HG02642 (cell line): Measurements from ENCODE around the gene IL6R.
"Not testable (repeated sequence)": the region's sequence is repeated elsewhere in the genome, so short reads cannot be mapped to it uniquely, and the experiment has no call there.

ENCODE experiments used
- ATAC-seq: cut with Tn5 transposase; IDR thresholded peaks from one replicate; pipeline ENCODE4 v1.9.1; 2021; ENCODE audit warnings: mild to moderate bottlenecking; ENCODE audit not compliant: unreplicated experiment, poor library complexity

Gene IL6R

GRCh38 chr1:154404984-154405746, at the start of gene IL6R:
Gene IL6R (plus strand): TSS chr1:154405343. CDS start chr1:154405630, 287 bp downstream.
- peak; percentile 37 for ATAC-seq

- ATAC-seq: no peak
Observed at GRCh38 chr1:154358519-154358918, 46.6 kb upstream of the IL6R start.

GRCh38 chr1:154360288-154360687, 44.9 kb upstream of the IL6R start:
- no peak for ATAC-seq

- not testable (repeated sequence) for ATAC-seq
Observed at GRCh38 chr1:154360881-154361280, 44.3 kb upstream of the IL6R start.

- ATAC-seq: no peak
Observed at GRCh38 chr1:154361357-154361756, 43.8 kb upstream of the IL6R start.

GRCh38 chr1:154371436-154371835, 33.7 kb upstream of the IL6R start:
- no peak for ATAC-seq

GRCh38 chr1:154373777-154374357, 31.3 kb upstream of the IL6R start:
- not testable (repeated sequence) for ATAC-seq

- ATAC-seq: no peak
Observed at GRCh38 chr1:154379301-154379700, 25.8 kb upstream of the IL6R start.

- ATAC-seq: no peak
Observed at GRCh38 chr1:154384650-154385489, 20.3 kb upstream of the IL6R start.

GRCh38 chr1:154386643-154387352, 18.3 kb upstream of the IL6R start:
- ATAC-seq: no peak

- ATAC-seq: no peak
Observed at GRCh38 chr1:154391086-154391770, 13.9 kb upstream of the IL6R start.

GRCh38 chr1:154398141-154398540, 7.0 kb upstream of the IL6R start:
- ATAC-seq: no peak

- ATAC-seq: no peak
Observed at GRCh38 chr1:154398678-154399077, 6.5 kb upstream of the IL6R start.

- ATAC-seq: no peak
Observed at GRCh38 chr1:154400381-154400801, 4.8 kb upstream of the IL6R start.

GRCh38 chr1:154402409-154402921, 2.7 kb upstream of the IL6R start:
- ATAC-seq: no peak

GRCh38 chr1:154403261-154403943, 1.7 kb upstream of the IL6R start:
- ATAC-seq: no peak

GRCh38 chr1:154403983-154404382, 1.2 kb upstream of the IL6R start:
- ATAC-seq: no peak

- peak; percentile 3 for ATAC-seq
Observed at GRCh38 chr1:154404511-154404931, 622 bp upstream of the IL6R start.
